Stimulated activated naive CD8-positive, alpha-beta T cell treated with anti-CD3 and anti-CD28 coated beads, Interleukin-15, amount 100 ng/mL, for 72 hours (primary cell): ENCODE data around the gene RAI1.

Source experiments
- ATAC-seq: fragments of 150-1000 bp; cut with Tn5 transposase; 2 replicates; pipeline ENCODE4 v1.10.0; 2021; ENCODE audit warnings: mild to moderate bottlenecking, moderate library complexity
- DNase-seq, 2 donors: peaks; one replicate each; pipeline ENCODE4 v3.0.0; 2021 to 2022
- H3K27ac Mint-ChIP-seq, 2 donors: one replicate each; pipeline ENCODE4 v1.8.0; 2022; ENCODE audit warnings: mild to moderate bottlenecking in 2 of 2, mixed read lengths in 2 of 2, moderate library complexity in 2 of 2
- H3K27me3 Mint-ChIP-seq: one replicate; pipeline ENCODE4 v1.8.0; 2022; ENCODE audit warnings: mixed read lengths
- H3K4me1 Mint-ChIP-seq: one replicate; pipeline ENCODE4 v1.8.0; 2022; ENCODE audit warnings: mild to moderate bottlenecking, mixed read lengths
- H3K4me3 Mint-ChIP-seq, 2 donors: one replicate each; pipeline ENCODE4 v1.8.0; 2022; ENCODE audit warnings: mild to moderate bottlenecking in 2 of 2, mixed read lengths in 2 of 2, moderate library complexity in 1 of 2
- H3K9me3 Mint-ChIP-seq, 2 donors: one replicate each; pipeline ENCODE4 v1.8.0; 2022; ENCODE audit warnings: mixed read lengths in 2 of 2

RAI1 gene

GRCh38 chr17:17711641-17712162, 30.4 kb downstream of the RAI1 start:
- Mint-ChIP-seq H3K4me3 (no peak overlapping the region), H3K9me3 (no peaks in the 10 kb centered on the region), H3K27me3 (no peaks in the 10 kb centered on the region), H3K27ac (peak overlapping the region in 1 of 2 donors; percentile 7), H3K4me1 (peaks cover 60% of the 10 kb centered on the region)
- ATAC-seq (no peak), DNase-seq (no peak)

GRCh38 chr17:17712268-17712924, 31.1 kb downstream of the RAI1 start:
- Mint-ChIP-seq H3K27ac (peak overlapping the region; percentile 31 to 81), H3K4me1 (peaks cover 61% of the 10 kb centered on the region), H3K27me3 (no peaks in the 10 kb centered on the region), H3K9me3 (no peaks in the 10 kb centered on the region), H3K4me3 (no peak overlapping the region)
- DNase-seq (peak in 1 of 2 donors; percentile 55), ATAC-seq (peak; percentile 90)

- H3K4me3 Mint-ChIP-seq: no peak overlapping the region
- DNase-seq (no peak), ATAC-seq (no peak)
- H3K27me3 Mint-ChIP-seq: no peaks in the 10 kb centered on the region
- H3K4me1 Mint-ChIP-seq: peaks cover 74% of the 10 kb centered on the region
- peak overlapping the region in 1 of 2 donors; percentile 43 for H3K27ac Mint-ChIP-seq
- no peaks in the 10 kb centered on the region for H3K9me3 Mint-ChIP-seq
Measured at GRCh38 chr17:17713839-17714238, 32.6 kb downstream of the RAI1 start.

GRCh38 chr17:17714261-17714866, 33.1 kb downstream of the RAI1 start:
- no peak overlapping the region for H3K27ac Mint-ChIP-seq
- no peaks in the 10 kb centered on the region for H3K9me3 Mint-ChIP-seq

GRCh38 chr17:17714879-17715278, 33.6 kb downstream of the RAI1 start:
- no peak overlapping the region for H3K27ac Mint-ChIP-seq
- H3K27me3 Mint-ChIP-seq: no peaks in the 10 kb centered on the region
- no peak overlapping the region for H3K4me3 Mint-ChIP-seq
- H3K4me1 Mint-ChIP-seq: peaks cover 82% of the 10 kb centered on the region
- ATAC-seq (no peak), DNase-seq (no peak)
- no peaks in the 10 kb centered on the region for H3K9me3 Mint-ChIP-seq

More at GRCh38 chr17:17714261-17714866, 33.1 kb downstream of the RAI1 start:
- ATAC-seq: no peak
- DNase-seq: no peak
- no peak overlapping the region for H3K4me3 Mint-ChIP-seq
- H3K4me1 Mint-ChIP-seq: peaks cover 79% of the 10 kb centered on the region
- no peaks in the 10 kb centered on the region for H3K27me3 Mint-ChIP-seq

GRCh38 chr17:17716837-17717523, 35.7 kb downstream of the RAI1 start:
- ATAC-seq (no peak), DNase-seq (no peak)
- Mint-ChIP-seq H3K27ac (no peak overlapping the region), H3K27me3 (peaks cover 9% of the 10 kb centered on the region), H3K9me3 (no peaks in the 10 kb centered on the region), H3K4me3 (no peak overlapping the region), H3K4me1 (peaks cover 78% of the 10 kb centered on the region)

GRCh38 chr17:17718251-17718650, 37.0 kb downstream of the RAI1 start:
- Mint-ChIP-seq H3K4me3 (no peak overlapping the region), H3K4me1 (peaks cover 81% of the 10 kb centered on the region), H3K27me3 (peaks cover 22% of the 10 kb centered on the region), H3K27ac (peak overlapping the region in 1 of 2 donors; percentile 14), H3K9me3 (no peaks in the 10 kb centered on the region)
- DNase-seq (no peak), ATAC-seq (no peak)

GRCh38 chr17:17719199-17719940, 38.1 kb downstream of the RAI1 start:
- Mint-ChIP-seq H3K27me3 (peaks cover 24% of the 10 kb centered on the region), H3K27ac (no peak overlapping the region), H3K4me1 (peaks cover 84% of the 10 kb centered on the region), H3K4me3 (no peak overlapping the region), H3K9me3 (no peaks in the 10 kb centered on the region)
- no peak for DNase-seq
- ATAC-seq: no peak

GRCh38 chr17:17719966-17720543, 38.8 kb downstream of the RAI1 start:
- ATAC-seq (no peak), DNase-seq (no peak)
- H3K27me3 Mint-ChIP-seq: peaks cover 24% of the 10 kb centered on the region
- no peaks in the 10 kb centered on the region for H3K9me3 Mint-ChIP-seq
- H3K4me1 Mint-ChIP-seq: peaks cover 82% of the 10 kb centered on the region
- no peak overlapping the region for H3K27ac Mint-ChIP-seq
- H3K4me3 Mint-ChIP-seq: no peak overlapping the region

GRCh38 chr17:17721140-17721668, 39.9 kb downstream of the RAI1 start:
- Mint-ChIP-seq H3K27ac (no peak overlapping the region), H3K4me1 (peaks cover 85% of the 10 kb centered on the region), H3K9me3 (no peaks in the 10 kb centered on the region), H3K27me3 (peaks cover 24% of the 10 kb centered on the region), H3K4me3 (no peak overlapping the region)
- ATAC-seq: no peak
- no peak for DNase-seq

- Mint-ChIP-seq H3K27ac (peak overlapping the region in 1 of 2 donors; percentile 50), H3K9me3 (no peaks in the 10 kb centered on the region), H3K4me1 (peaks cover 85% of the 10 kb centered on the region), H3K4me3 (peak overlapping the region; percentile 51 to 91), H3K27me3 (peaks cover 24% of the 10 kb centered on the region)
- ATAC-seq (no peak), DNase-seq (no peak)
Measured at GRCh38 chr17:17722081-17722905, 41.0 kb downstream of the RAI1 start.

- Mint-ChIP-seq H3K4me1 (peaks cover 85% of the 10 kb centered on the region), H3K27ac (peak overlapping the region in 1 of 2 donors; percentile 50), H3K9me3 (no peaks in the 10 kb centered on the region), H3K27me3 (peaks cover 24% of the 10 kb centered on the region), H3K4me3 (peak overlapping the region; percentile 51 to 91)
- no peak for DNase-seq
- no peak for ATAC-seq
Measured at GRCh38 chr17:17722906-17723353, 41.7 kb downstream of the RAI1 start.

- Mint-ChIP-seq H3K4me1 (peaks cover 85% of the 10 kb centered on the region), H3K9me3 (no peaks in the 10 kb centered on the region), H3K27me3 (peaks cover 24% of the 10 kb centered on the region), H3K27ac (peak overlapping the region in 1 of 2 donors; percentile 51), H3K4me3 (peak overlapping the region; percentile 87 to 91)
- ATAC-seq (peak; percentile 60), DNase-seq (peak; percentile 29 to 36)
Measured at GRCh38 chr17:17723354-17724261, 42.4 kb downstream of the RAI1 start.
